ENCODE measurements around the gene CD9.

Gene CD9

GRCh38 chr12:6241495-6241894 is 41.3 kb downstream of the CD9 start:
- Mint-ChIP-seq H3K9me3 (peaks cover 15% of the 10 kb centered on the region), H3K4me1 (peaks cover 10% of the 10 kb centered on the region), H3K27me3 (ENCODE audit: low read depth, poor library complexity) (peaks cover 3% of the 10 kb centered on the region), H3K36me3 (ENCODE audit: low read depth) (no peaks in the 10 kb centered on the region), H3K4me3 (no peak overlapping the region), H3K27ac (no peak overlapping the region)
- DNase-seq, result no peak
- no peak for TF ChIP-seq CTCF (IDR thresholded peaks at IDR 0.05)

GRCh38 chr12:6249580-6249979 is 49.4 kb downstream of the CD9 start:
- Mint-ChIP-seq H3K9me3 (peaks cover 11% of the 10 kb centered on the region), H3K27ac (no peak overlapping the region), H3K4me1 (peaks cover 21% of the 10 kb centered on the region), H3K36me3 (ENCODE audit: low read depth) (no peaks in the 10 kb centered on the region), H3K4me3 (no peak overlapping the region), H3K27me3 (ENCODE audit: low read depth, poor library complexity) (peaks cover 2% of the 10 kb centered on the region)
- no peak for TF ChIP-seq CTCF (IDR thresholded peaks at IDR 0.05)
- no peak for DNase-seq

- no peaks in the 10 kb centered on the region for H3K36me3 Mint-ChIP-seq (ENCODE audit: low read depth)
- H3K27me3 Mint-ChIP-seq (ENCODE audit: low read depth, poor library complexity), result peaks cover 2% of the 10 kb centered on the region
- peaks cover 21% of the 10 kb centered on the region for H3K4me1 Mint-ChIP-seq
- DNase-seq, result no peak
- TF ChIP-seq CTCF (IDR thresholded peaks at IDR 0.05), result no peak
- H3K9me3 Mint-ChIP-seq, result peaks cover 4% of the 10 kb centered on the region
- H3K4me3 Mint-ChIP-seq, result no peak overlapping the region
- no peak overlapping the region for H3K27ac Mint-ChIP-seq
Measured at GRCh38 chr12:6250343-6250742, 50.1 kb downstream of the CD9 start.

GRCh38 chr12:6253278-6253677 is 53.1 kb downstream of the CD9 start:
- no peak for TF ChIP-seq CTCF (IDR thresholded peaks at IDR 0.05)
- Mint-ChIP-seq H3K27ac (peak overlapping the region; percentile 85), H3K27me3 (ENCODE audit: low read depth, poor library complexity) (peaks cover 7% of the 10 kb centered on the region), H3K9me3 (peaks cover 11% of the 10 kb centered on the region), H3K36me3 (ENCODE audit: low read depth) (no peaks in the 10 kb centered on the region), H3K4me3 (no peak overlapping the region), H3K4me1 (peaks cover 21% of the 10 kb centered on the region)
- no peak for DNase-seq

GRCh38 chr12:6254491-6254890 is 54.3 kb downstream of the CD9 start:
- TF ChIP-seq CTCF (IDR thresholded peaks at IDR 0.05), result no peak
- DNase-seq, result no peak
- H3K36me3 Mint-ChIP-seq (ENCODE audit: low read depth), result no peaks in the 10 kb centered on the region
- no peak overlapping the region for H3K27ac Mint-ChIP-seq
- peaks cover 21% of the 10 kb centered on the region for H3K4me1 Mint-ChIP-seq
- no peak overlapping the region for H3K4me3 Mint-ChIP-seq
- H3K9me3 Mint-ChIP-seq, result peaks cover 20% of the 10 kb centered on the region
- H3K27me3 Mint-ChIP-seq (ENCODE audit: low read depth, poor library complexity), result peaks cover 5% of the 10 kb centered on the region

- Mint-ChIP-seq H3K27ac (no peak overlapping the region), H3K36me3 (ENCODE audit: low read depth) (no peaks in the 10 kb centered on the region), H3K4me1 (peaks cover 8% of the 10 kb centered on the region), H3K27me3 (ENCODE audit: low read depth, poor library complexity) (peaks cover 7% of the 10 kb centered on the region), H3K4me3 (no peak overlapping the region), H3K9me3 (peaks cover 20% of the 10 kb centered on the region)
- TF ChIP-seq CTCF (IDR thresholded peaks at IDR 0.05), result no peak
- DNase-seq, result no peak
Measured at GRCh38 chr12:6257007-6257406, 56.8 kb downstream of the CD9 start.

All from nephron progenitor cell (in vitro differentiated cells).